H9 (cell line): ENCODE data around the gene BTRC. TPM values are rescaled to one million over a fixed set of nuclear protein-coding genes. Genes with fewer than 3 reads are reported as not detected.

Source experiments
- DNase-seq: peaks from one replicate; pipeline ENCODE4 v3.0.0-alpha.2; 2017
- H2AFZ ChIP-seq: one replicate; pipeline ENCODE4 v1.6.1; 2013; ENCODE audit warnings: mild to moderate bottlenecking, low read length, control low read depth, moderate library complexity
- H2AK5ac ChIP-seq: 2 replicates; pipeline ENCODE4 v1.6.1; 2013; ENCODE audit warnings: low read length, control low read depth, mixed read lengths; ENCODE audit not compliant: insufficient read length
- H2BK120ac ChIP-seq: one replicate; pipeline ENCODE4 v1.6.1; 2013; ENCODE audit warnings: low read depth, mild to moderate bottlenecking, low read length, control low read depth, inconsistent platforms; ENCODE audit not compliant: poor library complexity, severe bottlenecking
- H2BK12ac ChIP-seq: 2 replicates; pipeline ENCODE4 v1.6.1; 2013; ENCODE audit warnings: low read length, control low read depth, mixed read lengths, low read depth; ENCODE audit not compliant: insufficient read length
- H2BK15ac ChIP-seq: 2 replicates; pipeline ENCODE4 v1.6.1; 2013; ENCODE audit warnings: low read depth, low read length, control low read depth
- H2BK20ac ChIP-seq: one replicate; pipeline ENCODE4 v1.6.1; 2013; ENCODE audit warnings: low read depth, mild to moderate bottlenecking, low read length, control low read depth, inconsistent platforms; ENCODE audit not compliant: poor library complexity, severe bottlenecking
- H2BK5ac ChIP-seq: 2 replicates; pipeline ENCODE4 v1.6.1; 2013; ENCODE audit warnings: low read length, control low read depth, mixed read lengths; ENCODE audit not compliant: insufficient read length
- H3K14ac ChIP-seq: 2 replicates; pipeline ENCODE4 v1.6.1; 2013; ENCODE audit warnings: low read length, control low read depth; ENCODE audit not compliant: insufficient read depth
- H3K18ac ChIP-seq: 2 replicates; pipeline ENCODE4 v1.6.1; 2013; ENCODE audit warnings: low read depth, mild to moderate bottlenecking, mixed read lengths, low read length, control low read depth; ENCODE audit not compliant: insufficient read length
- H3K23ac ChIP-seq: 2 replicates; pipeline ENCODE4 v1.6.1; 2013; ENCODE audit warnings: low read length, control low read depth, mixed read lengths, low read depth; ENCODE audit not compliant: insufficient read length
- H3K23me2 ChIP-seq: 2 replicates; pipeline ENCODE4 v1.6.1; 2013; ENCODE audit warnings: low read depth, mild to moderate bottlenecking, mixed read lengths, low read length, control low read depth; ENCODE audit not compliant: insufficient read length, poor library complexity, severe bottlenecking
- H3K27ac ChIP-seq: 2 replicates; pipeline ENCODE4 v1.5.1; 2013; ENCODE audit warnings: low read length, control low read depth, mixed read lengths, low read depth; ENCODE audit not compliant: insufficient read length
- H3K27me3 ChIP-seq: 2 replicates; pipeline ENCODE4 v1.6.1; 2013; ENCODE audit warnings: low read length, control low read depth, inconsistent platforms; ENCODE audit not compliant: insufficient read depth
- H3K4ac ChIP-seq: 2 replicates; pipeline ENCODE4 v1.6.1; 2013; ENCODE audit warnings: low read depth, mild to moderate bottlenecking, control low read depth, inconsistent platforms, low read length, moderate library complexity
- H3K4me1 ChIP-seq: 2 replicates; pipeline ENCODE4 v1.6.1; 2013; ENCODE audit warnings: low read length, control low read depth, inconsistent platforms; ENCODE audit not compliant: insufficient read depth
- H3K4me2 ChIP-seq: 2 replicates; pipeline ENCODE4 v1.6.1; 2013; ENCODE audit warnings: low read length, control low read depth, mixed read lengths; ENCODE audit not compliant: insufficient read length, insufficient read depth
- H3K56ac ChIP-seq: 2 replicates; pipeline ENCODE4 v1.6.1; 2013; ENCODE audit warnings: low read depth, mild to moderate bottlenecking, mixed read lengths, low read length, control low read depth; ENCODE audit not compliant: insufficient read length
- H3K79me1 ChIP-seq: 2 replicates; pipeline ENCODE4 v1.6.1; 2013; ENCODE audit warnings: low read depth, mild to moderate bottlenecking, moderate library complexity, low read length, control low read depth, inconsistent platforms; ENCODE audit not compliant: insufficient read depth, poor library complexity, severe bottlenecking
- H3K79me2 ChIP-seq: 2 replicates; pipeline ENCODE4 v1.6.1; 2013; ENCODE audit warnings: low read length, control low read depth, inconsistent platforms; ENCODE audit not compliant: insufficient read depth
- H3K9ac ChIP-seq: 2 replicates; pipeline ENCODE4 v1.6.1; 2013; ENCODE audit warnings: low read length, control low read depth, mixed read lengths; ENCODE audit not compliant: insufficient read length; ENCODE audit errors: extremely low read depth
- H3K9me3 ChIP-seq: one replicate; pipeline ENCODE4 v1.6.1; 2013; ENCODE audit warnings: low read depth, low read length, inconsistent platforms; ENCODE audit not compliant: control insufficient read depth
- H3T11ph ChIP-seq: one replicate; pipeline ENCODE4 v1.6.1; 2013; ENCODE audit warnings: mild to moderate bottlenecking, low read length, control low read depth, inconsistent platforms
- H4K20me1 ChIP-seq: one replicate; pipeline ENCODE4 v1.6.1; 2013; ENCODE audit not compliant: control insufficient read depth, insufficient read length, insufficient read depth
- H4K5ac ChIP-seq: 2 replicates; pipeline ENCODE4 v1.6.1; 2013; ENCODE audit warnings: low read depth, mild to moderate bottlenecking, mixed read lengths, low read length, control low read depth; ENCODE audit not compliant: insufficient read length
- H4K8ac ChIP-seq: replicated peaks from 2 replicates; pipeline ENCODE4 v1.6.1; 2013; ENCODE audit warnings: low read length, control low read depth, mixed read lengths, low read depth; ENCODE audit not compliant: insufficient read length
- H4K91ac ChIP-seq: 2 replicates; pipeline ENCODE4 v1.6.1; 2013; ENCODE audit warnings: low read depth, mild to moderate bottlenecking, moderate library complexity, mixed read lengths, low read length, control low read depth; ENCODE audit not compliant: insufficient read length
- H3K27ac Mint-ChIP-seq, 3 experiments: 2 replicates in 2 of 3; 3 replicates in 1 of 3; pipeline ENCODE4 v1.8.0; 2020 to 2021; ENCODE audit warnings: mixed read lengths in 3 of 3, mild to moderate bottlenecking in 1 of 3, moderate library complexity in 1 of 3
- H3K27me3 Mint-ChIP-seq: 2 replicates; pipeline ENCODE4 v1.8.0; 2021; ENCODE audit warnings: low read depth, mild to moderate bottlenecking, moderate library complexity, mixed read lengths
- H3K36me3 Mint-ChIP-seq, 3 experiments: 2 replicates in 2 of 3; 3 replicates in 1 of 3; pipeline ENCODE4 v1.8.0; 2020 to 2021; ENCODE audit warnings: low read depth in 3 of 3, mixed read lengths in 3 of 3; ENCODE audit not compliant: insufficient read depth in 1 of 3
- H3K4me1 Mint-ChIP-seq, 2 experiments: 2 replicates each; pipeline ENCODE4 v1.8.0; 2020; ENCODE audit warnings: mixed read lengths in 2 of 2
- H3K4me3 Mint-ChIP-seq, 2 experiments: 2 replicates in 1 of 2; 3 replicates in 1 of 2; pipeline ENCODE4 v1.8.0; 2020 to 2021; ENCODE audit warnings: mild to moderate bottlenecking in 2 of 2, mixed read lengths in 2 of 2, moderate library complexity in 1 of 2
- H3K9me3 Mint-ChIP-seq, 2 experiments: 2 replicates in 1 of 2; 3 replicates in 1 of 2; pipeline ENCODE4 v1.8.0; 2020; ENCODE audit warnings: mild to moderate bottlenecking in 2 of 2, mixed read lengths in 2 of 2, moderate library complexity in 1 of 2
- CTCF ChIP-seq: fragments of 200-600 bp; sonication (generic); conservative IDR thresholded peaks from 3 replicates; pipeline ENCODE4 v1.8.0; 2021; ENCODE audit warnings: antibody characterized with exemption, mild to moderate bottlenecking
- total RNA-seq: library from RNA; stranded (reverse); gene quantifications from 2 replicates; pipeline ENCODE4 v1.2.1, GENCODE V29; 2021

Gene BTRC
- total RNA-seq, 1 experiment from 2014 or later: 24.2 TPM

- Mint-ChIP-seq H3K4me3 (no peak overlapping the region), H3K4me1 (peaks cover 0 to 4% of the 10 kb centered on the region in 2 experiments; a peak in 1 of 4 replicates), H3K27me3 (no peaks in the 10 kb centered on the region), H3K9me3 (no peaks in the 10 kb centered on the region), H3K36me3 (peaks cover 0 to 11% (median 7%) of the 10 kb centered on the region in 3 experiments; a peak in 4 of 7 replicates), H3K27ac (no peak overlapping the region)
- no peaks in the 10 kb centered on the region for H4K20me1 ChIP-seq
- H3K27me3 ChIP-seq: no peaks in the 10 kb centered on the region
- no peak overlapping the region for H3K56ac ChIP-seq
- no peak overlapping the region for H3K9ac ChIP-seq
- H4K5ac ChIP-seq: no peak overlapping the region
- no peak overlapping the region for H3K14ac ChIP-seq
- no peaks in the 10 kb centered on the region for H3K9me3 ChIP-seq
- no peak overlapping the region for H3K23ac ChIP-seq
- no peak overlapping the region for H2AK5ac ChIP-seq
- no peak overlapping the region for H3K4me2 ChIP-seq
- peak; percentile 82 for TF ChIP-seq CTCF
- no peaks in the 10 kb centered on the region for H3K4me1 ChIP-seq
- no peak overlapping the region for H3K27ac ChIP-seq
- H3K18ac ChIP-seq: no peak overlapping the region
- no peak overlapping the region for H2BK20ac ChIP-seq
- H4K8ac ChIP-seq: no peak overlapping the region
- H3K4ac ChIP-seq: no peak overlapping the region
- H3T11ph ChIP-seq: no peak overlapping the region
- H3K79me2 ChIP-seq: no peaks in the 10 kb centered on the region
- no peak overlapping the region for H2BK15ac ChIP-seq
- H2BK12ac ChIP-seq: no peak overlapping the region
- no peaks in the 10 kb centered on the region for H3K79me1 ChIP-seq
- H4K91ac ChIP-seq: no peak overlapping the region
- no peaks in the 10 kb centered on the region for H3K23me2 ChIP-seq
- no peak for DNase-seq
- no peak overlapping the region for H2BK120ac ChIP-seq
- H2AFZ ChIP-seq: no peak overlapping the region
- H2BK5ac ChIP-seq: no peak overlapping the region
Observed at GRCh38 chr10:101536800-101537199, 182.8 kb downstream of the BTRC start.
